ENCODE measurements around the gene NSUN2. TPM values are rescaled to one million over a fixed set of nuclear protein-coding genes. Genes with fewer than 3 reads are reported as not detected.

NSUN2 gene
- total RNA-seq, 2 donors from 2014 or later: 40.8 to 54.5 TPM

DNA sequence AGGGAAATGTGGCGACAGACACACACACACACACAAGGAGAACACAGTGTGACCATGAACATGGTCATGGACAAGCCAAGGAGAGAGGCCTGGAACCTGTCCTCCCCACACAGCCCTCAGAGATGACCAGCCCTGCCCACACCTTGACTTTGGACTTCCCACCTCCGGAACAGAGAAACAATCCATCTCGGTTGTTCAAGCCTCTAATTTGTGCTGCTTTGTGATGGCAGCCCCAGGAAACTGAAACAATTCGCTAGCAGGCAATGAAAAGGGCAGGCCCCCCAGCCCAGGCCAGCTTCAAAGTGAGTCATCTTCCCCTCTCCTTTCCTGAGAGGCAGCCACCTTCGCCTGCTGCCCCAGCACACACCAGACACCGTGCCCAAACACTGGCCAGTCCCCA lies 47.7 kb downstream of the NSUN2 start:
- intact Hi-C loops (cut with DNase I): no loop called here
- TF ChIP-seq POLR2AphosphoS5 (IDR thresholded peaks at IDR 0.05) (no peak), POLR2A (IDR thresholded peaks at IDR 0.05) (no peak)
- TF ChIP-seq, protein P1, sequence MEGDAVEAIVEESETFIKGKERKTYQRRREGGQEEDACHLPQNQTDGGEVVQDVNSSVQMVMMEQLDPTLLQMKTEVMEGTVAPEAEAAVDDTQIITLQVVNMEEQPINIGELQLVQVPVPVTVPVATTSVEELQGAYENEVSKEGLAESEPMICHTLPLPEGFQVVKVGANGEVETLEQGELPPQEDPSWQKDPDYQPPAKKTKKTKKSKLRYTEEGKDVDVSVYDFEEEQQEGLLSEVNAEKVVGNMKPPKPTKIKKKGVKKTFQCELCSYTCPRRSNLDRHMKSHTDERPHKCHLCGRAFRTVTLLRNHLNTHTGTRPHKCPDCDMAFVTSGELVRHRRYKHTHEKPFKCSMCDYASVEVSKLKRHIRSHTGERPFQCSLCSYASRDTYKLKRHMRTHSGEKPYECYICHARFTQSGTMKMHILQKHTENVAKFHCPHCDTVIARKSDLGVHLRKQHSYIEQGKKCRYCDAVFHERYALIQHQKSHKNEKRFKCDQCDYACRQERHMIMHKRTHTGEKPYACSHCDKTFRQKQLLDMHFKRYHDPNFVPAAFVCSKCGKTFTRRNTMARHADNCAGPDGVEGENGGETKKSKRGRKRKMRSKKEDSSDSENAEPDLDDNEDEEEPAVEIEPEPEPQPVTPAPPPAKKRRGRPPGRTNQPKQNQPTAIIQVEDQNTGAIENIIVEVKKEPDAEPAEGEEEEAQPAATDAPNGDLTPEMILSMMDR (IDR thresholded peaks at IDR 0.05): no peak
- Histone ChIP-seq H3K9me3 (no peaks in the 10 kb centered on the region), H3K27me3 (replicated peaks; ENCODE audit: insufficient read depth) (no peaks in the 10 kb centered on the region), H3K36me3 (no peaks in the 10 kb centered on the region), H3K4me3 (no peak overlapping the region), H3K4me1 (replicated peaks) (no peaks in the 10 kb centered on the region), H3K27ac (no peak overlapping the region)
- 70% methylated on average over 6 of the region's 6 CpGs for WGBS
- no peak for DNase-seq (ENCODE audit: low spot score)

DNA sequence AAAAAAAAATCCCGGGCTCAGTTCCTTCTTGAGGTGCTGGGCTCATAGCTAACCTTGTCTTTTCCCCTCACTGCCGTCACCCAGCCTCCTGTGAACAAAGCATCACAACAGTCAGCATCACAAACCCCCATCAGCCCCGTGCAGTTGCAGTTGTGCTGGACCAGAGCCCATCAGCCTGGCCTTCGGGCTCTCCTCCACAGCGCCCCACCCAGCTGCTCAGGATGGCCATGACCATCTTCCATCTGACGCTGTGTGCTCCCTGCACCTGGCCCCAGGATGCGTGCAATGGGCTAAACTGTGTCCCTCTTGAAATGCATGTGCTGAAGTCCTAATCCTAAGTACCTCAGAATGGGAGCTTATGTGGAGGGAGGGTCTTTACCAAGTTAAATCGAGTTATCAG lies 48.1 kb downstream of the NSUN2 start:
- Histone ChIP-seq H3K27ac (no peak overlapping the region), H3K4me1 (replicated peaks) (no peaks in the 10 kb centered on the region), H3K9me3 (no peaks in the 10 kb centered on the region), H3K27me3 (replicated peaks; ENCODE audit: insufficient read depth) (no peaks in the 10 kb centered on the region), H3K4me3 (no peak overlapping the region), H3K36me3 (no peaks in the 10 kb centered on the region)
- TF ChIP-seq POLR2AphosphoS5 (IDR thresholded peaks at IDR 0.05) (no peak), POLR2A (IDR thresholded peaks at IDR 0.05) (no peak)
- TF ChIP-seq, protein P1 (IDR thresholded peaks at IDR 0.05): no peak
- intact Hi-C loops (cut with DNase I): no loop called here
- WGBS: 83% methylated on average over 8 of the region's 8 CpGs
- no peak for DNase-seq (ENCODE audit: low spot score)

DNA sequence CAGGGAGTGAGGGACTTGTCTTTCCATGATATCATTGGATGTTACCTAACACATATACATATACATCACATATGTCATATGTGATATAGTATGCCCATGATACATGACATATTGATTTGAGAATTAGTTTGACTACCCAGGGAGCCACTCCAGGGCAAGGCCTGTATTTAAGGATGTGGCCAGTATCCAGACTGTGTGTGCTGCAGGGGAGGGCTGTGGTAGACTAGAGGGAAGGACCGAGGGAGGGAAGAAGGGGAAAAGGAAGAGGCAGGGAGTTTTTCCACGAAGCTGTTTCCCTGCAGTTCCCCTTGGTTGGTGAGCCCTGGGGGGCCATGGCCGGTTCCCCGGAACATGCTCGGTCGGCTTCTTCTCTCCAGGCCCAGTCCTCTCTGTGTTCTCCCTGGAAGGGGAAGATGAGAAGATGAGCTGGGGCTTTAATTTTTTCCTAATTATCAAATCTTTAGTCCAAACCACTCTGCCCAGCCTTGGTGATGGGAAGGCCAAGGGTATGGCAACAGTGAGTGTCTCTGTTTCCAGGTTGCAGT lies 48.7 kb downstream of the NSUN2 start:
- Histone ChIP-seq H3K4me3 (no peak overlapping the region), H3K9me3 (no peaks in the 10 kb centered on the region), H3K36me3 (no peaks in the 10 kb centered on the region), H3K27ac (no peak overlapping the region), H3K4me1 (replicated peaks) (no peaks in the 10 kb centered on the region), H3K27me3 (replicated peaks; ENCODE audit: insufficient read depth) (no peaks in the 10 kb centered on the region)
- no peak for DNase-seq (ENCODE audit: low spot score)
- 72% methylated on average over 6 of the region's 6 CpGs for WGBS
- intact Hi-C loops (cut with DNase I): no loop called here
- TF ChIP-seq, protein P1 (IDR thresholded peaks at IDR 0.05): no peak
- TF ChIP-seq POLR2AphosphoS5 (IDR thresholded peaks at IDR 0.05) (no peak), POLR2A (IDR thresholded peaks at IDR 0.05) (no peak)

DNA sequence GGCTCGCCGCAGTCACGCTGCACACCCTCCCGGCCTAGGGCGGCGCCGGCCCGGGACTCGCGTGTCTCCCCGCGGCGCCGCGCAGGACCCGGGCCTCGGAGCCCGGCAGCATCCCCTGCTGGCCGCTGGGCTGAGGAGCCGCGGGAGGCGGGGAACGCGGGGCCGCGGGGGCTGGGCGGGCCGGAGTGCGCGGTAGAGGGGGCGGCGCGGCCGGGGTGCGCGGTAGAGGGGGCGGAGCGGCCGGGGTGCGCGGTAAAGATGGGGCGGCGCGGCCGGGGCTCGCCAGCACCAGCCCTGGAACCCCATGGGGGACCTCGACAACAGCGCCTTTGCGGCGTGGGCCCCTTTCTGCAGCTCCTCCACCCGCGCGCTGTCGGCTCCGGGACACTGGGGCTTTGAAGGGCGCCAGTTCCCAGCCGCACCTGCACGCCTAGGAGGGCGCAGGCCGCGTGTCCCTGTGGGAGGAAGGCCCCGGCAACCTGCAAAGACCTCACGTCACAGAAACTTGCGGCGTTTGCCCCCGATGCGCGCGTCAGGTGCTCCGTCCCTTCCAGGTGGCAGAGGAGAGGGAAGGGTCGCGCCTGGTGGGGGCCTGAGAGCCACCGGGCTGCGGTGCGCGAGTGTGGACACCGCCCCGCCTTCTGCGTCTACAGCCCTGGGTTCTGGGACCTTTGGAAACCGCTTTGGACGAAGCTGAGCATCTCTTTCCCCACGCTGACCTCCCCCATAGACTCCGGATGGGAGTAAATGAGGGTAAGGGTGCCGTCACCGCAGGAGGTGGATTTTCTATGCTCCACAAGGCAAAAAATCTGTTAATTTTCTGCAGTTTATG lies 49.6 kb downstream of the NSUN2 start:
- TF ChIP-seq, protein P1 (IDR thresholded peaks at IDR 0.05): peak; percentile 15 to 53 (median 33)
- no peak for TF ChIP-seq POLR2A (IDR thresholded peaks at IDR 0.05)
- DNase-seq (ENCODE audit: low spot score): peak; percentile 27
- H3K27ac ChIP-seq: no peak overlapping the region
- H3K9me3 ChIP-seq: no peaks in the 10 kb centered on the region
- no peaks in the 10 kb centered on the region for H3K4me1 ChIP-seq (replicated peaks)
- H3K27me3 ChIP-seq (replicated peaks; ENCODE audit: insufficient read depth): no peaks in the 10 kb centered on the region
- H3K4me3 ChIP-seq: peak overlapping the region; percentile 29 to 38
- WGBS: 9% methylated on average over 53 of the region's 85 CpGs
- intact Hi-C loops (cut with DNase I): no loop called here
- H3K36me3 ChIP-seq: no peaks in the 10 kb centered on the region
